ENCODE results near the gene ADAMTSL5.

DNA sequence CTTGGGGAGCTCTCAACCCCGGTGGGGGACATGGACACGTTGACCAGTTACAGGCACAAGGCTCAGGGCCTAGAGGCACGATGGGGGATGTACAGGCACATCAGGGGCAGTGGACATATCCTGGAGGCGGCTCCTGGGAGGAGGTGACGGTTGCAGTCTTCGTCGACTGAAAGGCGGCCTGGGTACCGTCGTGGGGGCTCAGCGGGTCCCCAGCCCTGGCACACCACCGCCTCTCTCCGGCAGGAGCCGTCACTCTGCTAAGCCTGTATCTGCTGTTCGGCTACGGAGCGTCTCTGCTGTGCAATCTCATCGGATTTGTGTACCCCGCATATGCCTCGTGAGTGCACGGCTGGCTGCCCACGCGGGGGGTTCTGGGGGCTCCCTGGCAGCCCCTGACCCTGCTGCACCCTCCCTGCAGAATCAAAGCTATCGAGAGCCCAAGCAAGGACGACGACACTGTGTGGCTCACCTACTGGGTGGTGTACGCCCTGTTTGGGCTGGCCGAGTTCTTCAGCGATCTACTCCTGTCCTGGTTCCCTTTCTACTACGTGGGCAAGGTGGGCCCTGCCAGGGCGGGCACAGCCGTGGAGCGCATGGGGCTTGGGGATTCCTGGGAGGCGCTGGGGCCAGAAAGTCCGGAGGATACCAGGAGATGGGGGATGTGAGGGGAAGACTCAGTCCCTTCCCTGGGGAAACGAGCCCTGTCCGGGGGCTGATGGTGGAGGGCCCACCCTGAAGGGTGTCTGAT lies 17.6 kb downstream of the ADAMTSL5 start:
- no peak for TF ChIP-seq EP300 (IDR thresholded peaks at IDR 0.05)
- TF ChIP-seq, protein P1, sequence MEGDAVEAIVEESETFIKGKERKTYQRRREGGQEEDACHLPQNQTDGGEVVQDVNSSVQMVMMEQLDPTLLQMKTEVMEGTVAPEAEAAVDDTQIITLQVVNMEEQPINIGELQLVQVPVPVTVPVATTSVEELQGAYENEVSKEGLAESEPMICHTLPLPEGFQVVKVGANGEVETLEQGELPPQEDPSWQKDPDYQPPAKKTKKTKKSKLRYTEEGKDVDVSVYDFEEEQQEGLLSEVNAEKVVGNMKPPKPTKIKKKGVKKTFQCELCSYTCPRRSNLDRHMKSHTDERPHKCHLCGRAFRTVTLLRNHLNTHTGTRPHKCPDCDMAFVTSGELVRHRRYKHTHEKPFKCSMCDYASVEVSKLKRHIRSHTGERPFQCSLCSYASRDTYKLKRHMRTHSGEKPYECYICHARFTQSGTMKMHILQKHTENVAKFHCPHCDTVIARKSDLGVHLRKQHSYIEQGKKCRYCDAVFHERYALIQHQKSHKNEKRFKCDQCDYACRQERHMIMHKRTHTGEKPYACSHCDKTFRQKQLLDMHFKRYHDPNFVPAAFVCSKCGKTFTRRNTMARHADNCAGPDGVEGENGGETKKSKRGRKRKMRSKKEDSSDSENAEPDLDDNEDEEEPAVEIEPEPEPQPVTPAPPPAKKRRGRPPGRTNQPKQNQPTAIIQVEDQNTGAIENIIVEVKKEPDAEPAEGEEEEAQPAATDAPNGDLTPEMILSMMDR (IDR thresholded peaks at IDR 0.05) = no peak
- no peak for TF ChIP-seq POLR2A (IDR thresholded peaks at IDR 0.05)
